CD8-positive, alpha-beta memory T cell (primary cell): ENCODE results near the gene BCAR3. TPM values are rescaled to one million over a fixed set of nuclear protein-coding genes. Genes with fewer than 3 reads are reported as not detected.
"Not testable (repeated sequence)": the region's sequence is repeated elsewhere in the genome, so short reads cannot be mapped to it uniquely, and the experiment has no call there.

Experiments
- CTCF ChIA-PET: fragments of 350-600 bp; sonication (Branson Sonifier 250); formaldehyde crosslinking; loops from one replicate; lab custom pipeline; 2021; ENCODE audit warnings: antibody characterized with exemption; lab: Charles Lee
- POLR2A ChIA-PET: fragments of 350-600 bp; sonication (Branson Sonifier 250); formaldehyde crosslinking; loops from one replicate; lab custom pipeline; 2021; ENCODE audit warnings: antibody characterized with exemption; lab: Charles Lee
- DNase-seq, 5 donors: peaks; one replicate each; pipeline versions ENCODE4 v3.0.0 to v3.0.0-alpha.2; 2020 to 2022; ENCODE audit warnings: mixed read lengths in 1 of 5
- H3K27ac ChIP-seq: one replicate; pipeline ENCODE4 v1.7.0; 2013; ENCODE audit warnings: low read depth, mild to moderate bottlenecking, low read length, moderate library complexity
- H3K27me3 ChIP-seq: 2 replicates; pipeline ENCODE4 v1.7.0; 2013; ENCODE audit warnings: low read length, mild to moderate bottlenecking; ENCODE audit not compliant: insufficient read depth, poor library complexity, severe bottlenecking
- H3K36me3 ChIP-seq: 2 replicates; pipeline ENCODE4 v1.7.0; 2013; ENCODE audit warnings: mild to moderate bottlenecking, low read length, moderate library complexity; ENCODE audit not compliant: insufficient read depth
- H3K4me1 ChIP-seq: 2 replicates; pipeline ENCODE4 v1.7.0; 2013; ENCODE audit warnings: mild to moderate bottlenecking, low read length, moderate library complexity; ENCODE audit not compliant: insufficient read depth
- H3K4me3 ChIP-seq: 2 replicates; pipeline ENCODE4 v1.7.0; 2013; ENCODE audit warnings: mild to moderate bottlenecking, low read length
- H3K9me3 ChIP-seq: 2 replicates; pipeline ENCODE4 v1.7.0; 2013; ENCODE audit warnings: mild to moderate bottlenecking, low read length
- H3K27ac Mint-ChIP-seq, 8 donors: one replicate each; pipeline ENCODE4 v1.8.0; 2020 to 2021; ENCODE audit warnings: mixed read lengths in 8 of 8, mild to moderate bottlenecking in 6 of 8, inconsistent platforms in 3 of 8, moderate library complexity in 3 of 8
- H3K27me3 Mint-ChIP-seq, 2 donors: one replicate each; pipeline ENCODE4 v1.8.0; 2020 to 2021; ENCODE audit warnings: mixed read lengths in 2 of 2, mild to moderate bottlenecking in 1 of 2, moderate library complexity in 1 of 2
- H3K36me3 Mint-ChIP-seq, 3 donors: one replicate each; pipeline ENCODE4 v1.8.0; 2020 to 2021; ENCODE audit warnings: mixed read lengths in 3 of 3, inconsistent platforms in 1 of 3, mild to moderate bottlenecking in 1 of 3
- H3K4me1 Mint-ChIP-seq, 3 donors: one replicate each; pipeline ENCODE4 v1.8.0; 2020 to 2021; ENCODE audit warnings: mixed read lengths in 3 of 3, inconsistent platforms in 1 of 3, mild to moderate bottlenecking in 1 of 3
- H3K4me3 Mint-ChIP-seq, 7 donors: one replicate each; pipeline ENCODE4 v1.8.0; 2020 to 2021; ENCODE audit warnings: mixed read lengths in 7 of 7, mild to moderate bottlenecking in 6 of 7, moderate library complexity in 4 of 7, inconsistent platforms in 2 of 7
- H3K9me3 Mint-ChIP-seq, 5 donors: one replicate each; pipeline ENCODE4 v1.8.0; 2020 to 2022; ENCODE audit warnings: mixed read lengths in 5 of 5, mild to moderate bottlenecking in 3 of 5, moderate library complexity in 2 of 5, inconsistent platforms in 1 of 5
- polyA plus RNA-seq: library from polyadenylated mRNA; unstranded; fragments of 300-500 nt; fragmentation: Illumina TruSeq; gene quantifications from one replicate; pipeline ENCODE4 v1.2.3, GENCODE V29; 2021
- total RNA-seq, 2 experiments: library from RNA; stranded (reverse); gene quantifications; one replicate each; pipeline ENCODE4 v1.2.3, GENCODE V29; 2021

The BCAR3 gene
- total and polyA plus RNA-seq, 3 experiments from 2014 or later = 0.32 to 0.77 (median 0.62) TPM

DNA sequence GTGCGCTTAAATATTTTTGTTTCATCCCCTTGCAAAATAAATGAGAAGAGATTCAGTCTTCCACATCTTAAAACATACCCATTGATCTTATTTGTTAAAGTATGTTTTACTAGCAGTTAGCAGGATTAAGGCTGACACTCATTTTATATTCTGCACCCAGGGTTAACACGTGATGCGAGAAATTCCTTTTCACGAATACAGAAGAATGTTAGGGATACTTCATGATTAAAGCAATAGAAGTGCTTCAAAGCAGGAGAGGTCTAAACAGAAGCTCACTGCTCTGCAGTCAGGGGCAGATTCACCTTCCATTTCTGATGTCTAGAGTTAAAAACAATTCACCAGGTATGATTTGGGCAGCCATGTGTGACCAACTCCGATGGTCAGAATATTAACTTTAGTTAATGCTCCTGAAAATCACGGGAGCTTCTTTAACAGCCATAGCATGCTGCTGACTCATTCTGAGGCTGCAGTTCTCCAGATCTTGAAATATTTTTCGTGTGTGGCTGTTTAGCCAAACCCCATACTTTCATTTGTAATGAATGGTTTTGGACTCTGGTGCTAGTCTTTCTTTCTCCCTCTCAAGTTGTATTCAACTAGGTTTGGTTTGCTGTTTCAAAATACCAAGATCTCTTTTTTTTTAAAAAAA, 19.7 kb downstream of the BCAR3 start:
- H3K27ac ChIP-seq = no peak overlapping the region
- H3K27me3 ChIP-seq = no peaks in the 10 kb centered on the region
- no peaks in the 10 kb centered on the region for H3K4me1 Mint-ChIP-seq
- ChIA-PET POLR2A (no interaction called here), CTCF (no interaction called here)
- H3K4me1 ChIP-seq = no peaks in the 10 kb centered on the region
- H3K9me3 Mint-ChIP-seq = no peaks in the 10 kb centered on the region
- no peaks in the 10 kb centered on the region for H3K36me3 Mint-ChIP-seq
- peaks cover 0 to 8% of the 10 kb centered on the region in 2 donors for H3K27me3 Mint-ChIP-seq
- H3K4me3 Mint-ChIP-seq = no peak overlapping the region
- no peak overlapping the region for H3K27ac Mint-ChIP-seq
- H3K36me3 ChIP-seq = no peaks in the 10 kb centered on the region
- no peak overlapping the region for H3K4me3 ChIP-seq
- H3K9me3 ChIP-seq = no peaks in the 10 kb centered on the region
- DNase-seq = no peak

DNA sequence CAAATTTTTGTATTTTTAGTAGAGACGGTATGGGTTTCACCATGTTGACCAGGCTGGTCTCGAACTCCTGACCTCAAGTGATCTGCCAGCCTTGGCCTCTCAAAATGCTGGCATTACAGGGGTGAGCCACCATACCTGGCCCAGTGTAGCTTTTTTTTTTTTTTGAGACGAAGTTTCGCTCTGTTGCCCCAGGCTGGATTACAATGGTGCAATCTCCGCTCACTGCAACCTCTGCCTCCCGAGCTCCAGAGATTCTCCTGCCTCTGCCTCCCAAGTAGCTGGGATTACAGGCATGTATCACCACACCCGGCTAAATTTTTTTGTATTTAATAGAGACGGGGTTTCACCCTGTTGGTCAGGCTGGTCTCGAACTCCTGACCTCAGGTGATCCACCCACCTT, 20.3 kb downstream of the BCAR3 start:
- H3K4me3 Mint-ChIP-seq, H3K9me3 ChIP-seq, H3K36me3 Mint-ChIP-seq, H3K36me3 ChIP-seq, DNase-seq, H3K27ac Mint-ChIP-seq, H3K27me3 ChIP-seq, H3K27ac ChIP-seq, H3K4me1 ChIP-seq, H3K9me3 Mint-ChIP-seq, H3K4me1 Mint-ChIP-seq, POLR2A ChIA-PET, H3K4me3 ChIP-seq, CTCF ChIA-PET, H3K27me3 Mint-ChIP-seq: not testable (repeated sequence)

- no peaks in the 10 kb centered on the region for H3K4me1 Mint-ChIP-seq
Measured at GRCh38 chr1:93659822-93660503, 21.7 kb downstream of the BCAR3 start.

GRCh38 chr1:93658188-93658587, 23.4 kb downstream of the BCAR3 start:
- peaks cover 0 to 5% of the 10 kb centered on the region in 2 donors for H3K27me3 Mint-ChIP-seq
- H3K27ac Mint-ChIP-seq = no peak overlapping the region
- Histone ChIP-seq H3K4me3 (no peak overlapping the region), H3K27me3 (no peaks in the 10 kb centered on the region), H3K27ac (no peak overlapping the region), H3K4me1 (no peaks in the 10 kb centered on the region), H3K36me3 (no peaks in the 10 kb centered on the region), H3K9me3 (no peaks in the 10 kb centered on the region)
- POLR2A ChIA-PET = no interaction called here
- no peaks in the 10 kb centered on the region for H3K9me3 Mint-ChIP-seq
- no peak overlapping the region for H3K4me3 Mint-ChIP-seq
- H3K4me1 Mint-ChIP-seq = no peaks in the 10 kb centered on the region
- CTCF ChIA-PET = no interaction called here
- DNase-seq = no peak
- H3K36me3 Mint-ChIP-seq = no peaks in the 10 kb centered on the region

More at GRCh38 chr1:93659822-93660503, 21.7 kb downstream of the BCAR3 start:
- CTCF ChIA-PET = no interaction called here
- Mint-ChIP-seq H3K4me3 (no peak overlapping the region), H3K36me3 (no peaks in the 10 kb centered on the region), H3K27me3 (peaks cover 0 to 5% of the 10 kb centered on the region in 2 donors), H3K9me3 (no peaks in the 10 kb centered on the region), H3K27ac (no peak overlapping the region)
- no peaks in the 10 kb centered on the region for H3K27me3 ChIP-seq
- H3K36me3 ChIP-seq = no peaks in the 10 kb centered on the region
- no peak for DNase-seq
- POLR2A ChIA-PET = no interaction called here
- H3K4me1 ChIP-seq = no peaks in the 10 kb centered on the region
- no peaks in the 10 kb centered on the region for H3K9me3 ChIP-seq
- H3K27ac ChIP-seq = no peak overlapping the region
- no peak overlapping the region for H3K4me3 ChIP-seq

DNA sequence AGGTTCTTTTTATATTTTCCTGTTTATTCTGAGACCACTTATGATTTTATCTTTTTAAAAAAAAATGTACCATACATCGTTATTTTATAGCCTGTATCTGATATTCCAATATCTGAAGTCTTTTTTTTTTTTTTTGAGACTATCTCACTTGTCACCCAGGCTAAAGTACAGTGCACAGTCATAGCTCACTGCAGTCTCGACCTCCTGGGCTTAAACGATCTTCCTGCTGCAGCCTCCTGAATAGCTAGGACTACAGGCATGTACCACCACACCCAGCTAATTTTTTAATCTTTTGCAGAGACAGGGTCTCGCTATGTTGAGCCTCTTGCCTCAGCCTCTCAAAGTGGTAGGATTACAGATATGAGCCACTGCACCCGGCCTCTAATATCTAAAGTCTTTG, 25.1 kb downstream of the BCAR3 start:
- CTCF ChIA-PET = no interaction called here

GRCh38 chr1:93653656-93654055, 28.0 kb downstream of the BCAR3 start:
- no peaks in the 10 kb centered on the region for H3K9me3 ChIP-seq
- H3K4me3 ChIP-seq = no peak overlapping the region
- H3K4me1 ChIP-seq = no peaks in the 10 kb centered on the region
- no peaks in the 10 kb centered on the region for H3K36me3 ChIP-seq
- Mint-ChIP-seq H3K9me3 (no peaks in the 10 kb centered on the region), H3K27me3 (peaks cover 1 to 5% of the 10 kb centered on the region in 2 donors), H3K36me3 (no peaks in the 10 kb centered on the region), H3K27ac (no peak overlapping the region), H3K4me3 (no peak overlapping the region), H3K4me1 (no peaks in the 10 kb centered on the region)
- ChIA-PET CTCF (no interaction called here), POLR2A (no interaction called here)
- H3K27ac ChIP-seq = no peak overlapping the region
- no peaks in the 10 kb centered on the region for H3K27me3 ChIP-seq
- no peak for DNase-seq

More for the DNA sequence above, 25.1 kb downstream of the BCAR3 start:
- no peaks in the 10 kb centered on the region for H3K36me3 Mint-ChIP-seq
- no peak overlapping the region for H3K27ac ChIP-seq
- no peaks in the 10 kb centered on the region for H3K9me3 Mint-ChIP-seq
- no peaks in the 10 kb centered on the region for H3K4me1 Mint-ChIP-seq
- no peaks in the 10 kb centered on the region for H3K9me3 ChIP-seq
- H3K27ac Mint-ChIP-seq = no peak overlapping the region
- no peaks in the 10 kb centered on the region for H3K27me3 ChIP-seq
- H3K4me3 Mint-ChIP-seq = no peak overlapping the region
- peaks cover 0 to 4% of the 10 kb centered on the region in 2 donors for H3K27me3 Mint-ChIP-seq
- no peaks in the 10 kb centered on the region for H3K4me1 ChIP-seq
- POLR2A ChIA-PET = no interaction called here
- no peak overlapping the region for H3K4me3 ChIP-seq
- DNase-seq = no peak
- no peaks in the 10 kb centered on the region for H3K36me3 ChIP-seq

- ChIA-PET CTCF (no interaction called here), POLR2A (no interaction called here)
- H3K27me3 ChIP-seq = no peaks in the 10 kb centered on the region
- no peak for DNase-seq
- Mint-ChIP-seq H3K9me3 (no peaks in the 10 kb centered on the region), H3K27ac (no peak overlapping the region), H3K27me3 (peaks cover 2 to 5% of the 10 kb centered on the region in 2 donors), H3K36me3 (no peaks in the 10 kb centered on the region), H3K4me3 (no peak overlapping the region), H3K4me1 (no peaks in the 10 kb centered on the region)
- no peak overlapping the region for H3K27ac ChIP-seq
- no peaks in the 10 kb centered on the region for H3K4me1 ChIP-seq
- no peaks in the 10 kb centered on the region for H3K36me3 ChIP-seq
- H3K9me3 ChIP-seq = no peaks in the 10 kb centered on the region
- no peak overlapping the region for H3K4me3 ChIP-seq
Measured at GRCh38 chr1:93652323-93652949, 29.2 kb downstream of the BCAR3 start.

DNA sequence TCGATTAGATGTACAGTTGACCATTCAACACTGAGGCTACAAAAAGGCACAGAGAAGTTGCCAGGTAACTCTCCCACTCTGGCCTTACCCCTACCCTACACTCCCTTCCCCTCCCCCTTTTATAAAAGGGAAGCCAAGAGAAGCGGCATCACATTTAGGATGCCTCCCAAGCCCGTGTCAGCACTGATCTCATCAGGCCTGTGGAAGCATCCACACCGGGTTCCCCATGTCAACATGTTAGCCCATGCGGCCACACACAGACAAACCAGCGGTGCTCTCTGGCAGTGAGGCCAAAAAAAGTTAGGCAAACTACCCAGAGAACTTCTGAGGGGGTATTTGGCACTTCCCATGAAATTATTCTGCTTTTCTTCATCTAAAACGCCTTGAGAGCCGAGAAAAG, 29.9 kb downstream of the BCAR3 start:
- no peaks in the 10 kb centered on the region for H3K4me1 ChIP-seq
- no peaks in the 10 kb centered on the region for H3K36me3 ChIP-seq
- Mint-ChIP-seq H3K4me1 (no peaks in the 10 kb centered on the region), H3K27ac (no peak overlapping the region), H3K27me3 (peaks cover 3 to 5% of the 10 kb centered on the region in 2 donors), H3K4me3 (no peak overlapping the region), H3K36me3 (no peaks in the 10 kb centered on the region), H3K9me3 (no peaks in the 10 kb centered on the region)
- H3K27ac ChIP-seq = no peak overlapping the region
- ChIA-PET CTCF (no interaction called here), POLR2A (no interaction called here)
- no peak for DNase-seq
- H3K9me3 ChIP-seq = no peaks in the 10 kb centered on the region
- H3K4me3 ChIP-seq = no peak overlapping the region
- H3K27me3 ChIP-seq = no peaks in the 10 kb centered on the region
